HPDE6-E6E7 (cell line): ENCODE data around the gene CIAPIN1.
"Not testable (repeated sequence)": the region's sequence is repeated elsewhere in the genome, so short reads cannot be mapped to it uniquely, and the experiment has no call there.

Experiments
- DNase-seq: peaks from one replicate; pipeline ENCODE4 v3.0.0; 2011; ENCODE audit warnings: missing footprints; ENCODE audit errors: extremely low spot score

CIAPIN1 gene

GRCh38 chr16:57406881-57407280, 40.3 kb downstream of the CIAPIN1 start:
- DNase-seq = no peak

GRCh38 chr16:57405097-57405496, 42.1 kb downstream of the CIAPIN1 start:
- no peak for DNase-seq

DNA sequence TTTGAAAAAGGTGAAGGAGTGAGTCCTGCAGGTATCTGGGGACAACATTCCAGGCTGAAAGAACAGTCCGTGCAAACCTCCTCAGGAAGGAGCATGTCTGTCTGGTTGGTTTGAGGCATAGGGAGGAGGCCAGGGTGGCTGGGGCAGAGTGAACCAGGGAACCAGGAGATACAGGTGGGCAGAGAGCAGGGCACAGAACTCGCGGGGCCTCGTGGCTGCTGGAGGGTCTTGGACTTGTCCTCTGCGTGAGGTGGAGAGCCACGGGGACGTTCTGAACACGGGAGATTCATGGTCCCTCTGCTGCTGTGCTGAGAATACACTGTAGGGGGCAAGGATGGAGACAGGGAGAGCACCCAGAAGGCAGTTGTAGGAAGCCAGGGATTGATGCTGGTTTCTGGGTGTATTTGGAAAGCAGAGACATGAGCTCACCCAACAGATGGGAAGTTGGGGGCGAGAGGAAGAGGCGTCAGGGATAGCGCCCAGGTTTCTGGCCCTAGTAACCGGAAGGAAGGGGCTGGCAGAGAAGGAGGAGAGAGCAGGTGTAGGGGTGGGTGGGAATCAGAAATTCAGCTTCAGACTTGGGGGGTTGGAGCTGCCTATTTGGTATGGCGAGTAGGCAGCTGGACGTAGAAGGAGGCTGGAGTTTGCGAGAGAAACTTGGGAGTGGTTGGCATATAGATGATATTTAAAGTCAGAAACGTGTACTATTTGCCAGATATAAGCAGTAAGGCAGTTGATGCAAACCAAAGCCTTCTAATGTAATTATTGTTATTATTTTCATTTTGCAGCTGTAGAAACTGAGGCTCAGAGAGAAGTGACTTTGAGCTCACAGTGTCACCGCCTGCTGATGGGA, 43.0 kb downstream of the CIAPIN1 start, which contains the start of gene CCL17:
Gene CCL17 (plus strand): TSS at position 803 of the 853 bp plus-strand sequence. CDS start 9,166 bp downstream, outside the sequence.
- no peak for DNase-seq

- no peak for DNase-seq
Observed at GRCh38 chr16:57401943-57402640, 45.1 kb downstream of the CIAPIN1 start.

GRCh38 chr16:57397493-57397892, 49.7 kb downstream of the CIAPIN1 start:
- not testable (repeated sequence) for DNase-seq

DNA sequence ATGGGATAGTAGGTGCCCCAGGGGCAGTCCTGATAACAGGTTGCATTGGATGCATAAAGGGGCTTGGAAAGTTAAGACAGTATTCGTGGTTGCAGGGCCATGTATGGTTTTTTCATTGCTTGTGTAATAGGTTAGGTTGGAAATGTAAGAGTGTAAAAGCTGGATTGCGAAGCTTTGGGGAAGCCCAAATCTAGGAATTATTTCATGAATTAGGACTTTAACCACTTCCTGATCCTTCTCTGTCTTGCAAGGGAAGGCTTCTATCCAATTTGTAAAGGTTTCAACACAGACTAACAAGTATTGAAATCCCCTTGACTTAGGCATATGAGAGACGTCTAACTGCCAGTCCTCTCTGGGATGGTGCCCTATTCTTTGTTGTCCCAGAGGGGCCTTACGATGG, 50.4 kb downstream of the CIAPIN1 start:
- no peak for DNase-seq

DNA sequence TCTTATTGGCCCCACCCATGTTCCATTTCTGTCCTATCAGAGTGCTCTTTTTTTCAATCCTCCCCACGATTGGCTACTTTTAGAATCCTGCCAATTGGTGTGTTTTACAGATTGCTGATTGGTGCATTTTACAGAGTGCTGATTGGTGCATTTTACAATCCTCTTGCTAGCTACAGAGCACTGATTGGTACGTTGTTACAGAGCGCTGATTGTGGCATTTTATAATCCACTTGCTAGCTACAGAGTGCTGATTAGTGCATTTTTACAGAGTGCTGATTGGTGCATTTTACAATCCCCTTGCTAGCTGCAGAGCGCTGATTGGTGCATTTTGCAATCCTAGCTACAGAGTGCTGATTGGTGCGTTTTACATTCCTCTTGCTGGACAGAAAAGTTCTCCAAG, 52.2 kb downstream of the CIAPIN1 start:
- DNase-seq = no peak

DNA sequence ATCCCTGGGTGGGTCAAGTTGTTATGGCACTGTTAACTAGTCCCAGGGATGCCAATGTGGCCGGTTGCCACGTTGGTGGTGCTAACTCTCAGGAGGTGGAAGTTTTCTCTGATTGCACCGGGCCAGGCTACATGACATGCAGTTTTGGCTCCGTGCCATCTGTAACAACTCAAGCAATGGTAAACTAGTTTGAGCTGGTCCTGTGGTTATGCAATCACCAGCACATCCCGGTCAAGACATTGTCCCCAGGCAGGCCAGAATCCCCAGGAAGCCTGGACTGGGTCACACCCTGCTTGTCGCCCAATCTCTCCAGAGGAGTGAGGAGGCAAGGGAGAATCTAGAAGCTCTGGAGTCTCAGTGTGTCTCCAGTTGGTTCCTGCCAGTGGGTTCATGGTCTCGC, 52.7 kb downstream of the CIAPIN1 start:
- no peak for DNase-seq

- DNase-seq = peak; percentile 87
Observed at GRCh38 chr16:57392694-57393093, 54.5 kb downstream of the CIAPIN1 start.

GRCh38 chr16:57391708-57392107, 55.5 kb downstream of the CIAPIN1 start:
- DNase-seq = no peak

DNA sequence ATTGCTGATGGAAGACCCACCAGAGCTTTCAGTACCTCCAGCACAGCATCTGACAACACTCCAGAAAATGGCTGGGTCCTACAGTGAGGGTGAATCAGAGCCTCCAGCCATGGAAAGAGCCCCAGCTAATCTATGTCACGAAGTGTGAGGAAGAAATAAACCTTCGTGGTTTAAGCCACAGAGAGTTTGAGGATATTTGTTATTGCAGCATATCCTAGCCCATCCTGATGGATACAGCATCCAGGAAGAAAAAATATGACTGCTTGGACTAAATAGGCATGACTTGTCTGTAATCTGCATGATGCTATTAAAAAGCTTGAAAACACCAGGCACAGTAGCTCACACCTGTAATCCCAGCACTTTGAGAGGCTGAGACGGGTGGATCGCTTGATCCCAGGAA, 55.9 kb downstream of the CIAPIN1 start:
- DNase-seq = no peak

DNA sequence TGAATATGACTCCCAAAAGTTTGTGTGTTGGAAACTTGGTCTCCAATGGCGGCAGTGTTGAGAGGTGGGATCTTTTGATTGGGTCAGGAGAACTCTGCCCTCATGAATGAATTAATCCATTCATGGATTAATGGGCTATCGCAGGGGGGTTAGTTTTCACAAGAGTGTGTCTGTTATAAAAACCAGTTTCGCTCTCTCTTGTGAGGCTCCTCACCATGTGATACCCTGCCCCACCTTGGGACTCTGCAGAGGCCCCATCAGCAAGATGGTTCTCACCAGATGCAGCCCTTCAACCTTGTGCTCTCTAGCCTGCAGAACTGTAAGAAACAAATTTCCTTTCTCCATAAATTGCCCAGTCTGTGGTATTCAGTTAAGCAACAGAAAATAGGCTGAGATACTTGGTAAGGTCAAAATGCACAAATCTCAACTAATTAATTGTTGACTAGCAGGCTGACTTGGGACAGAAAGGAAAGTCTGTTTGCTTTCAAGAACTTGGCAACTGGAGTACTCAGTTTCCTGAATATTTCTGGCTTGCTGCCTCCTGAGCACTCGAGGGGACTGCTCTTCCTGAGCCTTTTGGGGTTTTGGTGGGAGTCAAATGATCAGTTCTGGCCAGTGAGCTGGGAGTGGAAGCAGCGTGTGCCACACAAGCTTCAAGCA, 56.4 kb downstream of the CIAPIN1 start:
- DNase-seq = no peak

DNA sequence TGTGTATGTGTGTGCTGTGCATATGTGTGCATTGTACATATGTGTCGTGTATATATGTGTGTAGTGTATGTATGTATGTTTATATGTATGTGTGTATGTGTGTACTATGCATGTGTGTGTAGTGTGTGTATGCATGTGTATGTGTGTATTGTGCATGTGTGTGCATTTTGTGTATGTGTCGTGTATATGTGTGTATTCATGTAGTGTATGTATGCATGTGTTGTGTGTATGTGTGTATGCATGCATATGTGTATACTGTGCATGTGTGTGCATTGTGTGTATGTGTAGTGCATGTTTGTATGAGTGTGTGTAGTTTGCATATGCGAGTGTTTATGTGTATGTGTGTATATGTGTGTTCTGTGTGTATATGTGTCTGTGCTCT, 58.1 kb downstream of the CIAPIN1 start:
- DNase-seq = no peak

DNA sequence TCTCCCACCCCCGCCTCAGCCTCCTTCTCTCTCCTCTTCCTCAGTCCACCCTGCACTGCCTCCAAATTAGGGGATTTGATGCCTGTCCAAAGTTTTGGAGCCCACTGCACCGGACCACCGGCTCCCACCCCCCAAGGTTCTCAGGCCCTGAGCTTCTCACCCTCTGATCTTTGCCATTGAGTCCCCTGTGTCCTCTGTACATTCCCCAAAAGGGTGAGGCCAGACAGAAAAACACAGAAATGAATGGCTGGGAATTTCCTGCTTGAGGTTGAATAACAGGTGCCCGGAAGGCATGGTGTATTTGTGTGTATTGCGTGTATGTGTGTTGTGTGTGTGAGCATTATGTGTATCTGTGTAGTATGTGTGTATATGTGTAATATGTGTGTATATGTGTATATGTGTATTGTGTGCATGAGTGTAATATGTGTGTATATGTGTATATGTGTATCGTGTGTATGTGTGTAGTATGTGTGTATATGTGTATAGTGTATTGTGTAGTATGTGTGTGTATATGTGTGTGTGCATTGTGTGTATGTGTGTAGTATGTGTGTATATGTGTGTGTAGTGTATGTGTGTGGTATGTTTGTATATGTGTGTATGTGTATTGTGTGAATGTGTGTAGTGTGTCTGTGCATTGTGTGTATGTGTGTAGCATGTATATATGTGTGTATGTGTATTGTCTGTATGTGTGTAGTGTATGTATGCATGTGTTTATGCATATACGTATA, 58.7 kb downstream of the CIAPIN1 start:
- DNase-seq = no peak

DNA sequence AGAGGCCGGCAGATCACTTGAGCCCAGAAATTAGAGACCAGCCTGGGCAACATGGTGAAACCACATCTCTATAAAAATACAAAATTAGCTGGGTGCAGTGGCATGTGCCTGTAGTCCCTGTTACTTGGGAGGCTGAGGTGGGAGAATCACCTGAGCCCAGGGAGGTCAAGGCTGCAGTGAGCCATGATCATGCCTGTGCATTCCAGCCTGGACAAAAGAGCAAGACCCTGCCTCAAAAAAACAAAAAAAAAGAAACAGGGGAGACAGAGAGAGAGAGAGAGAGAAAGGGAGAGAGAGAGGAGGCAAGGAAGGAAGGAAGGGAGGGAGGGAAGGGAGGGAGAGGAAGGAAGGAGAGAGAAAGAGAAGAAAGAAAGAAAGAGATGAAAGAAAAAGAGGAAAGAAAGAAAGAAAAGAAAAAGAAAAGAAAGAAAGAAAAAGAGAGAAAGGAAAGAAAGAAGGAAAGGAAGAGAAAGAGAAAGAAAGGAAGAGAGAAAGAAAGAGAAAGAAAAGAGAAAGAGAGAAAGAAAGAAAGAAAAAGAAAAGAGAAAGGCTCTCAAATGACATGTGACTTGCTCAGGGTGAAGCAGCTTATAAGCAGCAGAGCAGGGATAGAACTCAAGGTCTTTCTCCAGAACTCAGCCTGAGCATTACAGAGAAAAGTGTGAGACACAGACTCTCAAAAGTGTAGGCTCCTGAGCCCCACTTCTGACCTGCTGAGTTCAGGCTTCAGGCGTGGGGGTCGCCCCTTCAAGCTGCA, 59.4 kb downstream of the CIAPIN1 start:
- DNase-seq = no peak

DNA sequence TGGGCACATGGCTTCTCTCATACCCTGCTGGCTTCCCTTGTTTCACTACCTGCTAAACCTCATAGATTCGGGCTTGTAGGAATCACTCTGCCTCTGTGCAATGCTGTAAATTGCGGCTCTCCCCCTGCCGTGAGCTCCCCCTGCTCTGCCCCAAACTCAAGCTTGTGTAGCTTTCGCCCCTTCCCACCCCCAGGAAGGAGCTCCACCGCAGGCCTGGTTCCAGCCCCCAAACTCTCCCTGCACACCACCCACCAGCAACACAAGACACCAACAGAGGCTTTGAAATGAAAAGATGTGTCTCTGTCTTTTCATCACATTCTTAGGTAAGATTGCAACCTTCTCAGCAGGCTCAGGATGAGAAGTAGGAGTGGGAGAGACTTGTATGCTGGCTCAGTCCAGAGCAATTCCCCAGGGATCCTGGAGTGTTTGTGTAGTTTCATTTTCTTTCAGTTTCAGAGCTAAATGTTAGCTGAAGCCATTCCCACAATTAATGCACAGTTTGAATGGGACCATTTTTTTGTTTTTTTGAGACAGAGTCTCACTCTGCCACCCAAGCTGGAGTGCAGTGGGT, 60.7 kb downstream of the CIAPIN1 start:
- DNase-seq = no peak

GRCh38 chr16:57385083-57385482, 62.1 kb downstream of the CIAPIN1 start:
- DNase-seq = no peak

GRCh38 chr16:57384248-57385070, 62.7 kb downstream of the CIAPIN1 start:
- DNase-seq = no peak

GRCh38 chr16:57383276-57384247, 63.6 kb downstream of the CIAPIN1 start:
- peak; percentile 61 for DNase-seq
